PC-3 (cell line): ENCODE data around the gene PITHD1. TPM values are rescaled to one million over a fixed set of nuclear protein-coding genes. Genes with fewer than 3 reads are reported as not detected.

Experiments used
- ATAC-seq: fragments of 200-7000 bp; cut with Tn5 transposase; 2 replicates; pipeline ENCODE4 v1.9.1; 2020; ENCODE audit warnings: mild to moderate bottlenecking, moderate library complexity
- BruUV-seq: library from RNA; stranded (reverse); fragments of 400-500 nt; replicated peaks from 2 replicates; lab custom pipeline; 2021; lab: Mats Ljungman, UMichigan
- CTCF ChIA-PET: fragments of 300-600 bp; sonication (Branson Sonifier 250); formaldehyde crosslinking; loops from one replicate; lab custom pipeline; 2022; ENCODE audit warnings: antibody characterized with exemption; lab: Charles Lee
- POLR2A ChIA-PET: fragments of 300-600 bp; sonication (Branson Sonifier 250); formaldehyde crosslinking; loops from one replicate; lab custom pipeline; 2022; ENCODE audit warnings: antibody characterized with exemption; ENCODE audit not compliant: unreplicated experiment; lab: Charles Lee
- DNase-seq: peaks from one replicate; pipeline ENCODE4 v3.0.0-alpha.2; 2015
- H2AFZ ChIP-seq: fragments of 300-600 bp; sonication (generic); 2 replicates; pipeline ENCODE4 v1.6.0; 2016; ENCODE audit warnings: antibody characterized with exemption, low read length
- H3F3A ChIP-seq: fragments of 300-600 bp; sonication (generic); one replicate; pipeline ENCODE4 v1.6.0; 2017; ENCODE audit warnings: antibody characterized with exemption, low read length, control low read depth, mild to moderate bottlenecking; ENCODE audit not compliant: unreplicated experiment
- H3K27ac ChIP-seq: fragments of 300-600 bp; sonication (generic); 2 replicates; pipeline ENCODE4 v1.5.1; 2016; ENCODE audit warnings: mild to moderate bottlenecking, low read length
- H3K27me3 ChIP-seq: fragments of 300-600 bp; sonication (generic); 2 replicates; pipeline ENCODE4 v1.6.1; 2016; ENCODE audit warnings: low read length, mixed read lengths
- H3K36me3 ChIP-seq: fragments of 300-600 bp; sonication (generic); 2 replicates; pipeline ENCODE4 v1.6.1; 2016; ENCODE audit warnings: low read depth, mixed run types, low read length, mixed read lengths
- H3K4me1 ChIP-seq: fragments of 300-600 bp; sonication (generic); 2 replicates; pipeline ENCODE4 v1.5.1; 2016; ENCODE audit warnings: low read length; ENCODE audit not compliant: insufficient read depth
- H3K4me2 ChIP-seq: fragments of 300-600 bp; sonication (generic); 2 replicates; pipeline ENCODE4 v1.6.0; 2016; ENCODE audit warnings: low read length
- H3K4me3 ChIP-seq: fragments of 300-600 bp; sonication (generic); 2 replicates; pipeline ENCODE4 v1.5.1; 2016; ENCODE audit warnings: mild to moderate bottlenecking, low read length, mixed read lengths
- H3K79me2 ChIP-seq: fragments of 300-600 bp; sonication (generic); 2 replicates; pipeline ENCODE4 v1.6.1; 2017; ENCODE audit warnings: low read length, mixed read lengths
- H3K9ac ChIP-seq: fragments of 300-600 bp; sonication (generic); 2 replicates; pipeline ENCODE4 v1.6.0; 2016; ENCODE audit warnings: mild to moderate bottlenecking, low read length
- H3K9me2 ChIP-seq: fragments of 300-600 bp; sonication (generic); replicated peaks from 2 replicates; pipeline ENCODE4 v1.6.1; 2016; ENCODE audit warnings: mixed run types, low read length, mixed read lengths
- H3K9me3 ChIP-seq: fragments of 300-600 bp; sonication (generic); 2 replicates; pipeline ENCODE4 v1.6.1; 2016; ENCODE audit warnings: low read length, mixed read lengths
- H4K20me1 ChIP-seq: fragments of 300-600 bp; sonication (generic); 2 replicates; pipeline ENCODE4 v1.6.1; 2016; ENCODE audit warnings: low read length, mixed read lengths
- CTCF ChIP-seq: fragments of 300-600 bp; sonication (generic); conservative IDR thresholded peaks from 2 replicates; pipeline ENCODE4 v1.5.1; 2017; ENCODE audit warnings: antibody characterized with exemption, low read depth, mild to moderate bottlenecking, low read length
- EZH2 ChIP-seq: fragments of 300-600 bp; sonication (generic); IDR thresholded peaks from one replicate; pipeline ENCODE4 v1.6.1; 2017; ENCODE audit warnings: antibody characterized with exemption, mild to moderate bottlenecking, low read length; ENCODE audit not compliant: unreplicated experiment
- EZH2phosphoT487 ChIP-seq: fragments of 300-600 bp; sonication (generic); IDR thresholded peaks from 2 replicates; pipeline ENCODE4 v1.6.1; 2018; ENCODE audit warnings: mild to moderate bottlenecking, antibody characterized with exemption, low read length, borderline replicate concordance
- intact Hi-C: fragments of 100-400 bp; cut with micrococcal nuclease; formaldehyde crosslinking; loops from 2 replicates; pipeline ENCODE4 v1.9.0; 2023
- total RNA-seq: library from RNA; depleted of rRNA; stranded (reverse); fragments of >200 nt; gene quantifications from 2 replicates; pipeline ENCODE4 v1.2.3, GENCODE V29; 2014

The PITHD1 gene
- total RNA-seq, 1 experiment from 2014 or later: 107 TPM

- Histone ChIP-seq H3K79me2 (peaks cover 48% of the 10 kb centered on the region), H3K36me3 (peaks cover 47% of the 10 kb centered on the region), H2AFZ (no peak overlapping the region), H3K4me3 (no peak overlapping the region), H3K9ac (no peak overlapping the region), H3K27me3 (no peaks in the 10 kb centered on the region), H3K4me2 (no peak overlapping the region), H4K20me1 (peaks cover 10% of the 10 kb centered on the region), H3K9me2 (no peaks in the 10 kb centered on the region), H3K27ac (no peak overlapping the region), H3K9me3 (no peaks in the 10 kb centered on the region), H3F3A (peaks cover 15% of the 10 kb centered on the region), H3K4me1 (peaks cover 19% of the 10 kb centered on the region)
- intact Hi-C loops: no loop called here
- no TSS peak for BruUV-seq
- ChIA-PET POLR2A (no interaction called here), CTCF (no interaction called here)
- no peak for ATAC-seq
- DNase-seq: no peak
- TF ChIP-seq CTCF (no peak), EZH2phosphoT487 (no peak), EZH2 (no peak)
Observed at GRCh38 chr1:23784846-23785245, 6.6 kb downstream of the PITHD1 start.

DNA sequence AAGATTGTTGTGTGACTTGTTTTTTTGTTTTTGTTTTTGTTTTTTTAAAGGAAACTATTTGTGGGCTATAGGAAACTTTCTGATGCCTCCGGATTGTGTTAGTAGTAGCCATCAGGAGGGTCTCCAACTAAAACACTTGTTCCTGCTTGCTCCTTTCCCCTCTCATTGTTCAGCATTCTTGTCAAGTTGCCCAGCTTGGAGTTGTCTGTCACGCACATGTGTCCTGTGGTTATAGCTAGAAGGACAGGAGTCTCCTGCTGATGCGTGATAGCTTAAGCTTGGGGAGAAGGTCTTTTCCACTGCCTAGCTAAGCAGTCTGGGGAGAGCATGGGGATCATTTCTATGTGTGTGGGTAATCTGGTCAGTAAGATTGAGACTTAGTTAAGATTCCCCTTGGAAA is 9.5 kb downstream of the PITHD1 start:
- H3K27ac ChIP-seq: no peak overlapping the region
- no peak overlapping the region for H3K4me2 ChIP-seq
- no peak for ATAC-seq
- no peaks in the 10 kb centered on the region for H3K9me2 ChIP-seq
- TSS peak; percentile 31 for BruUV-seq
- H3K9ac ChIP-seq: no peak overlapping the region
- DNase-seq: no peak
- H3K4me3 ChIP-seq: no peak overlapping the region
- H3K36me3 ChIP-seq: peaks cover 31% of the 10 kb centered on the region
- peaks cover 24% of the 10 kb centered on the region for H3K4me1 ChIP-seq
- no peaks in the 10 kb centered on the region for H3K9me3 ChIP-seq
- H3F3A ChIP-seq: peaks cover 13% of the 10 kb centered on the region
- CTCF ChIA-PET: no interaction called here
- no peaks in the 10 kb centered on the region for H3K27me3 ChIP-seq
- no peak overlapping the region for H2AFZ ChIP-seq
- POLR2A ChIA-PET: interaction anchor here (0.6 kb wide), 1 partner anchor 167 kb away, joined by 14 read pairs; no protein-coding TSS in a partner anchor
- no peaks in the 10 kb centered on the region for H4K20me1 ChIP-seq
- intact Hi-C loops: no loop called here
- H3K79me2 ChIP-seq: peaks cover 38% of the 10 kb centered on the region
- TF ChIP-seq EZH2phosphoT487 (no peak), CTCF (no peak), EZH2 (no peak)

GRCh38 chr1:23788695-23789094 is 10.5 kb downstream of the PITHD1 start:
- no peak for TF ChIP-seq EZH2phosphoT487
- no peak for TF ChIP-seq CTCF
- TF ChIP-seq EZH2: no peak
- Histone ChIP-seq H2AFZ (no peak overlapping the region), H3K27ac (no peak overlapping the region), H3K4me2 (no peak overlapping the region), H3K9me2 (no peaks in the 10 kb centered on the region), H3K4me1 (peaks cover 24% of the 10 kb centered on the region), H3K9me3 (no peaks in the 10 kb centered on the region), H3K9ac (no peak overlapping the region), H3K79me2 (peaks cover 43% of the 10 kb centered on the region), H4K20me1 (no peaks in the 10 kb centered on the region), H3K36me3 (peaks cover 34% of the 10 kb centered on the region), H3K4me3 (no peak overlapping the region), H3F3A (peaks cover 13% of the 10 kb centered on the region), H3K27me3 (no peaks in the 10 kb centered on the region)
- DNase-seq (no peak), ATAC-seq (no peak)
- intact Hi-C loops: no loop called here
- POLR2A ChIA-PET: interaction anchor here (0.6 kb wide), 1 partner anchor 37 kb away, joined by 21 read pairs; no protein-coding TSS in a partner anchor
- CTCF ChIA-PET: interaction anchor here (0.6 kb wide), 1 partner anchor 17 kb away, joined by 4 read pairs; no protein-coding TSS in a partner anchor
- no TSS peak for BruUV-seq
